ENCODE data around the gene IFITM2.

The IFITM2 gene

GRCh38 chr11:357582-357981 lies 50.0 kb downstream of the IFITM2 start:
- Histone ChIP-seq H3K27ac (ENCODE audit: low read length) (no peak overlapping the region), H3K9me2 (replicated peaks; ENCODE audit: insufficient read depth, low read length) (no peaks in the 10 kb centered on the region), H3K79me2 (ENCODE audit: low read length) (no peaks in the 10 kb centered on the region), H3K9ac (ENCODE audit: low read length) (no peak overlapping the region), H3K4me3 (ENCODE audit: low read length) (no peak overlapping the region), H3K4me2 (ENCODE audit: low read depth, low read length) (no peak overlapping the region), H3K4me1 (ENCODE audit: low read length) (no peaks in the 10 kb centered on the region), H3K27me3 (replicated peaks; ENCODE audit: insufficient read depth, low read length) (peaks cover 54% of the 10 kb centered on the region), H3K9me3 (replicated peaks; ENCODE audit: insufficient read depth, low read length) (no peaks in the 10 kb centered on the region), H3F3A (ENCODE audit: insufficient read depth, low read length) (no peaks in the 10 kb centered on the region), H3K36me3 (replicated peaks; ENCODE audit: insufficient read depth, low read length) (no peaks in the 10 kb centered on the region), H2AFZ (ENCODE audit: low read length) (no peak overlapping the region), H4K20me1 (ENCODE audit: insufficient read depth, low read length) (no peaks in the 10 kb centered on the region)
- DNase-seq = no peak
- TF ChIP-seq EZH2 (optimal IDR thresholded peaks at IDR 0.05; ENCODE audit: low read depth, low read length) = no peak
- TF ChIP-seq CTCF (IDR thresholded peaks at IDR 0.05; ENCODE audit: low read length) = no peak
- no peak for TF ChIP-seq EZH2phosphoT487 (IDR thresholded peaks at IDR 0.05; ENCODE audit: low read length)

GRCh38 chr11:358129-358800 lies 50.6 kb downstream of the IFITM2 start:
- Histone ChIP-seq H3K4me1 (ENCODE audit: low read length) (no peaks in the 10 kb centered on the region), H3K9ac (ENCODE audit: low read length) (no peak overlapping the region), H3K4me2 (ENCODE audit: low read depth, low read length) (no peak overlapping the region), H3F3A (ENCODE audit: insufficient read depth, low read length) (no peaks in the 10 kb centered on the region), H3K36me3 (replicated peaks; ENCODE audit: insufficient read depth, low read length) (no peaks in the 10 kb centered on the region), H3K27me3 (replicated peaks; ENCODE audit: insufficient read depth, low read length) (peaks cover 54% of the 10 kb centered on the region), H3K79me2 (ENCODE audit: low read length) (no peaks in the 10 kb centered on the region), H2AFZ (ENCODE audit: low read length) (no peak overlapping the region), H3K4me3 (ENCODE audit: low read length) (no peak overlapping the region), H4K20me1 (ENCODE audit: insufficient read depth, low read length) (no peaks in the 10 kb centered on the region), H3K27ac (ENCODE audit: low read length) (no peak overlapping the region), H3K9me3 (replicated peaks; ENCODE audit: insufficient read depth, low read length) (no peaks in the 10 kb centered on the region), H3K9me2 (replicated peaks; ENCODE audit: insufficient read depth, low read length) (no peaks in the 10 kb centered on the region)
- no peak for DNase-seq
- TF ChIP-seq EZH2phosphoT487 (IDR thresholded peaks at IDR 0.05; ENCODE audit: low read length) (no peak), EZH2 (optimal IDR thresholded peaks at IDR 0.05; ENCODE audit: low read depth, low read length) (no peak), CTCF (IDR thresholded peaks at IDR 0.05; ENCODE audit: low read length) (no peak)

All from MM.1S (cell line).